NOMO-1 treated with dmso at 0.1 percent for 144 hours (cell line): ENCODE results near the gene ABHD12B.

Source experiments
- DNase-seq: peaks from one replicate; lab custom pipeline; 2025; ENCODE audit not compliant: unreplicated experiment; lab: John Stamatoyannopoulos, UW

The ABHD12B gene

GRCh38 chr14:50839048-50839447, 32.8 kb upstream of the ABHD12B start:
- DNase-seq = no peak

GRCh38 chr14:50839691-50840090, 32.2 kb upstream of the ABHD12B start:
- no peak for DNase-seq

GRCh38 chr14:50844391-50844790, 27.5 kb upstream of the ABHD12B start:
- no peak for DNase-seq

DNA sequence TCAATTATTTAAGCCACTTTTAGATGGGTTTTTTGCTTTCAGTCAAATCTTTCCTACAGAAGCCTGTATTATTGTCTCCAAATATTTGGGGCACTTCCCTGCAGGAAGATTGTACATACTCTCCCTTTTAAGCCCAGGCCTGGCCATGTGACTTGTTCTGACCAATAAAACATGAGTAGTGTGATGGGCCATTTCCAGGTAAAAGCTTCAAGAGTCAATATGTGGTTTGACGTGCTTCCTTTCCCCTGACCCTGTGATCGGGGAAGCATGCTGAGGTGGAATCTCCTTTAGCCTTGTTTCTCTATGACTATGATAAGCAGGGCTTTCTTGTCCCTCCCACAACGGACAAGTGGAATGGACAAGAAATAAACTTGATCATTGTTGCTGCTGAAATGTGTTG, 26.7 kb upstream of the ABHD12B start:
- no peak for DNase-seq

DNA sequence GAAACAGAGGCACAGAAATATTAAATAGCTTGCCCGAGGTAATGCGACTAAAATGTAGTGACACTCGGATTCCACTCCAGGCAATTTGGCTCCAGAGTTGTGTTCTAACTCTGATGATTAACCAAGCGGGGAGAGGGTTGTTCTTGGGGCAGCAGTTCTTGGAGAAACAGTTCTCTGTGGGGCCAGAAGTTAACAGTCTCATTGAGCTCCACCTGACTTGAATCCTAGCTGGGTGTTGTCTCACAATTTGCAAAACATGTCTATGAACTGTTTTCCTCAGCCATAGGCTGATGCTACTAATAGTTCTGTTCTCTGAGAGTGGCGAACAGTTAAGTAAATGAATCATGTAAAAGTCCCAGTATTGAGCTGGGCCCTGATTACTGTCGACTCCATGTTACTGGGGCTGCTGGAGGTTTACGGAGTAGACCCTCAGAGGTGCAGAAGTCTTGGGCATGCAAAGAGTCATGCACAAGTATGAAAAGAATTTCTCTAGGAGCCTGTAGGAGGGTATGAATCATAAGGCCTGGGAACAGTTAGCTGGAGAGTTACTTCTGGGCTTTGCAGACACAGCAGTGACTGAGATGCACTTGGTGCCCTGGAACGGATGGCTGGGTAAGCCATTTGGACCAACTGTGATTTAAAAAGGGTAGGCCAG, 25.5 kb upstream of the ABHD12B start:
- DNase-seq = no peak

DNA sequence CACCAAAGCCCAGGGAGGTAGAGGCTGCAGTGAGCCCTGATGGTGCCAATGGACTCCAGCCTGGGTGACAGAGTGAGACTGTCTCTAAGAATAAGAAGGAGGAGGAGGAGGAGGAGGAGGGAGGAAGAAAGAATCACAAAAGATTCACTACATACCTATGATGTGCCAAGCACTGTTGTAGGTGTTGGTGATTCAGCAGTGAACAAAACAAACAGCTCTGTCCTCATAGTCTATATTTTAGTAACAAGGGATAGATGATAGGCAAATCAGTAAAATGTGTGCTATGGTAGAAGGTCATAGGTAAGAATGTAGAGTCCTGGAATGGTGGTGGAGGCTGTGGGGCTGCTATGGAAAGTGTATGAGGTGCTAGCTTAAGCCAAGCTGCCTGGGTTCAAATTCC, 18.0 kb upstream of the ABHD12B start:
- no peak for DNase-seq

DNA sequence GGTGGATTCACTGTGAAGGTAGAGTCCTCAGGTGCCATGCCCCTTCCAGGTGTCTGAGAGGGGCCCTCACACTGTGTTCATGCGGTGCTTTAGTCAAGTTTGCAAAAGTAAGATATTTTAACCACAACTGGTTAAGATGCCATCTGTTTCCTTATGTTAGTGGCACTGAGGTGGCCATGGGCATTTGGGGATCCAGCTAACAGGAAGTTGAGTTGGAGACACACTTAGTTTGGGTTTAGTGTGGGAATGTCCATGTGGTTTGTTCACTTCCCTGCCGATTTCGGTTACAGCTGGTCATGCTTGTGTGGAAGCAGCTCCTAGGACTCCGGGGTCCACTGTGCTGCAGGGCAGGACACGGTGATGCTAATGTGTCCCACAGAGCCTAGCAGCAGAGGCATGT, 17.3 kb upstream of the ABHD12B start:
- DNase-seq = no peak

- no peak for DNase-seq
Observed at GRCh38 chr14:50855558-50855957, 16.3 kb upstream of the ABHD12B start.

DNA sequence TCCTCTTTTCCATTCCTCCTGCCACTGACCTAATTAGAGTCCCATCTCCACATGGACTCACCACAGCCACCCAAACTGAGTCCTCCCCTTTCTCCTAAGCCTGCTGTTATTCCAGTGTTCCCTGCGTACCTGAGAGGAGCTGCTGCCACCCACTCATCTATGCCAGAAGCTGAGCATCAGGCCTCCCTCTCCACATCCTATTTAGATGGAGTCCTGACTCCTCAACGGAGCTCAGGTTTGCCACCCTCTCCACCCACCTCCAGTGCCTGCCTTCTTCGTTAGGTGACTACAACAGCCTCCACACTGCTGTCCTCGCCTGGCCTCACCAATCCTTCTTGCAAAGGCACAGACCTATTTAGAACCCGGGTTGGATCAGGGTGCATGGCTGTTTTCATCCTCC, 15.2 kb upstream of the ABHD12B start:
- no peak for DNase-seq

- no peak for DNase-seq
Observed at GRCh38 chr14:50859296-50859624, 12.6 kb upstream of the ABHD12B start.

DNA sequence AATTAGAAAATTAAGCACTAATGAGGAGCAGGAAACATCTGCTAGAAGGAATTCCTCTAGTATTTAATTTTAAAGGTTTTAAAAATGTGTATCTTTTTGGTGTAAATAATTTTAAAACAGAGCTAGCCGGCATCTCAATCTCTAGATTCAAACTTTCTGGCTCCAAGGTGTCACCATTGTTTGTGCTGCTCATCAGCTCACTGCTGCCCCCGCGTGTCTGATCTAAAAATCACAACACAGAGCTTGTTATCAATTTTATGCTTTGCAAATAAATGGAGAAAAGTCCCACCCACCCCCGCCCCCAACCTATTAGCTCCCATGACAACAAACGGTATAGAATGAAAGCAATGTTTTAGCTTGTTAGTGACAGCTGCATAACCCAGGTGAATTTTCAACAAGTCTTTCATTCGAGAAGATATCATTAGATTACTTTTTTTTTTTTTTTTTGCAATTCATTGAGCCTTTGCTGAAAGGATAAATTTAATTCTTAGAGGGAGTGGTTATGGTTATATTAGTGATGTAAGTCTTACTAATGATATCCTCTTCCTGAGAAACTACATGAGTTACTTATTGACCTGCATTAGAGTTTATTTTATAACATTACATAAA, 11.3 kb upstream of the ABHD12B start:
- DNase-seq = peak; percentile 12

GRCh38 chr14:50862036-50862570, 9.8 kb upstream of the ABHD12B start:
- no peak for DNase-seq

- DNase-seq = no peak
Observed at GRCh38 chr14:50864237-50864636, 7.6 kb upstream of the ABHD12B start.

DNA sequence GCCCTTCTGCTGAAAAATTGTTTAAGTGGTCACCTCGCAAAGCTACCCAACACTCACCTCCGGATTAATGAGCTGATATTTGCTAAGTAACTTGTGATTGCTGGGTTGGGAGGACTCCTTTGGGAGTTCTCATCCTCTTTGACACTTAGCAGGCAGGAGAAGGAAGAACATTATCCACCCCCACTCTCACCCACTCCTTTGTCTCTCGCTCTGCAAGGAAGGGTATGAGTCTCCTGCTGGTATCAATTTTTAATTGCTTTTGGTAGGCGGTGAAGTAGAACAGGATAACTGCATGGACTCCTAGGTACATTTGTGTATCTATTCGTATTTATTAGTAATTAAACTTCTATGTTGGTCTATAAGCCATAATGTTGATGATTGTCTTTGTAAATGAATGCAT, 6.9 kb upstream of the ABHD12B start:
- DNase-seq = no peak

DNA sequence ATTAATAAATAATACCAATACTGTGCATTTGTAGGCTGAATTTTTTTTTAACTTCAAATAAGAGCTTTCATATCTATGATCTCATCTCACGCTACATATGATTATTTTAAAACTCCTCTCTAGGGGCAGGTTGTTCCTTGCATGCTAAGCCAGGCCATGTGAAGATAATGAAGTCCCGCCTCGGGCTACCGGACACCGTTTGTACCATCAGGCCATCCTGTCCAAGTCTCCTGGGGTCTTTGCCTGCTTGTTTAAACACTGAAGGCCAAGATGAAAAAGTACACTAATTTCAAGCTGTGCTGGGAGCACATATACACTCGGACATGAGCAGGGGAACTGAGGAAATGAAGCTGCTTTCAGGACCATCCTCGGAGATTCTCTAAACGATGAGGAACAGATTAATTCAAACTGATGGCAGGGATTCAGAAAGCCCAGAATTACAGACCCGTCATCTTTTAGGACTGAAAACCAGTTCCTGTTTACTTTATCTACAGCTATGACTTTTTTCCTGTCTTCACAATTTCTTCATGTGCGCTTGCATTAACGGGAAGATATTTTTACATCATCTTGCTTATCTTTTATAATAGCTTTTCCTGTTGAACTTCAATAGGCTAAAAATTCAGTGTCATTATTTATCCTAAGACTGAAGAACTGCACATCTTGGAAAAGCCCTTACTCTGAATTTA, 6.3 kb upstream of the ABHD12B start:
- no peak for DNase-seq

DNA sequence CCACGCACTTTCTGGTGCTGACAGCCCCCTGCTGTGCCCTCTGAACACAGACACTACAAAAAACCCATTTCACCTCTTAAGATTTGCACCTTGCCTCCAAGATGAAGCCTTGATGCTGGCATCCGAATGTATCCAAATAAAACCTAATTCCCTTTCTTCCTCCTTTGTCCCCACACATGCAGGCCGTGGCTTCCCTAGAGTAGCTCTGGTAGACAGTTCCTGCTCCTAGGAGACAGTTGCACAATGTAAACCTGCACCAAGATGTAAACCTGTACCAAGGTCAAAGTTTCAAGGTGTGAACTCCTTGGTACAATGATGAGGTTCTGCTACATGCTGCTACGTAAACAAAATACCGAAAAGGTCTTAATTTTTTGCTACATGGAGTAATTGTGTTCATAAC, 625 bp upstream of the ABHD12B start:
- DNase-seq = no peak

DNA sequence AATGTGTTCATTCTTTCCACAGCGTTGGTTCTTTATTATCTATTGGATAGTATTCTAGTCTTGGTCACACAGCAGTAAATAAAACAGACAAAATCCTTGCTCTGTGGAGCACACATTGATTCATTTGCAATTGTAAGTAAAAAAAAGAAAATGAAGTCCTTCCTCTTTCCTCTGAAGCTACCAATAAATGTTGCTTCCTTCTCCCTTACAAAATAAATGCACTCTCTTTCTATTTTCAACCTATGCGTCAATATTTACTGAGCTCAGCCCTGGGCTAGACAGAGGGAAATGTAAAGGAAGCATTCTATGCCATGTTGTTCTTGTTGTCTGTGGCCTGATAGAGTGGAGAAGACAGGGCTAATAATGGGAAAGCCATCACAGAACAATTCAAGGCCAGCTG, 2.9 kb downstream of the ABHD12B start:
- DNase-seq = no peak

GRCh38 chr14:50875359-50876070, 3.7 kb downstream of the ABHD12B start:
- DNase-seq = no peak

GRCh38 chr14:50882932-50883826, 11.3 kb downstream of the ABHD12B start:
- DNase-seq = no peak

- no peak for DNase-seq
Observed at GRCh38 chr14:50883827-50884197, 12.0 kb downstream of the ABHD12B start.

- no peak for DNase-seq
Observed at GRCh38 chr14:50887476-50887875, 15.6 kb downstream of the ABHD12B start.
